GM19023 (cell line): ENCODE results near the gene IHH.

ENCODE experiments used
- ATAC-seq: cut with Tn5 transposase; IDR thresholded peaks from one replicate; pipeline ENCODE4 v1.9.1; 2021; ENCODE audit warnings: mild to moderate bottlenecking, moderate library complexity; ENCODE audit not compliant: unreplicated experiment

The IHH gene

GRCh38 chr2:219060821-219061791 is at the start of gene IHH:
Gene IHH (minus strand): TSS chr2:219060921. CDS start chr2:219060467, 454 bp downstream.
- ATAC-seq = no peak

DNA sequence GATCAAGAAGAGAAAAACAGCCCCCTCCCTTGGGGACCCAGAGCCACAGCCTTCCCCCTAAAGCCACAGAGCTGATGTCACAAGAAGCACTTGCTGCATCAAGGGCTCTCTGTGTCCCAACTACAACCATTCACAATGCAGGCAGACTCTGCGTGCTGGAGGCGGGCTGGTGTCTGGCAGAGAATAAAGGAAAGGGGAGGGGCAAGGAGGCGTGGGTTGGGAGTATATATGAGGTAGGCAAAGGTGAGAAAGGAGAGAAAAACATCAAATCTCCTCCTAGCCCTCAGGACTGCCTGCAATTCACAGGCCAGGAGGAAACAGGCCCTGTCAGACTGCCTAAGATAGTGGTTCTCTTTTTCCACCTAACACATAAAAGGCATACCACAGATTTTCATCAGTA is 48.8 kb upstream of the IHH start:
- ATAC-seq = no peak

- ATAC-seq = no peak
Observed at GRCh38 chr2:219107758-219108157, 47.0 kb upstream of the IHH start.

- ATAC-seq = no peak
Observed at GRCh38 chr2:219106251-219106650, 45.5 kb upstream of the IHH start.

GRCh38 chr2:219104107-219105035 is 43.6 kb upstream of the IHH start:
- no peak for ATAC-seq

GRCh38 chr2:219099329-219099728 is 38.6 kb upstream of the IHH start:
- ATAC-seq = no peak

GRCh38 chr2:219095406-219095935 is 34.8 kb upstream of the IHH start:
- ATAC-seq = no peak

GRCh38 chr2:219094171-219094570 is 33.5 kb upstream of the IHH start:
- no peak for ATAC-seq

DNA sequence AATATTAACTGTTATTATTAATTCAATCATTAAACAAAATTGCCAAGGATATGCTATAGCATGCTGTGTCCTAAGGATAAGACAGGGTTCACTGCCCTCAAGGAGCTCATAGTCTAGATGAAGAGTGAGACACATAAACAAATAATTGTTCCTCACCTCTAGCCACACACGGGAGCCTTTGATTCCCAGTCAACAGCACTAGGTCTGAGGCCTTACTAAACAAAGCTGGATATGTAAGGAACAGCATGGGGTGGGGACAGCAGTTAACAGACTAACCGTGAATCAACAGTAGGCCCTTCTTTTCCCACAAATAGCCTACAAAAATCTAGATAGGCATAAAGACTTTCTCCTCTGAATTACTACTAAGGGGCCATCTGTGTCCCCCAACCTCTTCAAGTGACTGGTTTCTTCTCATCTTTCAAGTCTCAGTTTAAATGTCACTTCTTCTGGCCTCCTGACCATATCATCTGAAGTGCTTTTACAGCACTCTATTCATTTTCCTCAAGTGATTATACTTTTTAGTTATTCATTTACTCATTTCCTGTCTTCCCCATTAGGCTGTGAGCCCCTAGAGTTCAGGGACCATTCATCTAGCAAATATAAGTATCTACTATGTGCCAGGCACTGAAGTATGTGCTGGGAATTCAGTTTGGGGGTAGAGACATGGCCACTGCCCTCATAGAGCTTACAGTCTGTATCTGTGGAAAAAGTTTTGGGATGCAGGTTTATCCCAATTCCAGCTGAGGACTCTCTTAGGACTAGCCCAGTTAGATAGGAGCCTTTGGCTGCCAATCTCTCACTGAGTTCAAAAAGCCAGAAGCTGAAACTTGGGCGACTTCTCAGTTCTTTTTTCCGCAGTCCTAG is 29.9 kb upstream of the IHH start:
- ATAC-seq = no peak

DNA sequence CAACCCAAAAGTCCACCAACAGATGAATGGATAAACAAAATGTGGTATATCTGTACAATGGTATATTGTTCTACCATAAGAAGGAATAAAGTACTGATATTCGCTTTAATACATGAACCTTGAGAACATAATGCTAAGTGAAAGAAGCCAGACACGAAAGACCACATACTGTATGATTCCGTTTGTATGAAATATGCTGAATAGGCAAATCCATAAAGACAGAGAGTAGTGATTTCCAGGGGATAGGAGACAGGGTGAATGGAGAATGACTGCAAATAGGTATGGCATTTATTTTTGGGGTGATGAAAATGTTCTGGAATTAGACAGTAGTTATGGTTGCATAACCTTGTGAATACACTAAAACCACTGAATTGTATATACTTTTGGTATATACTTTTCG is 28.6 kb upstream of the IHH start:
- no peak for ATAC-seq

DNA sequence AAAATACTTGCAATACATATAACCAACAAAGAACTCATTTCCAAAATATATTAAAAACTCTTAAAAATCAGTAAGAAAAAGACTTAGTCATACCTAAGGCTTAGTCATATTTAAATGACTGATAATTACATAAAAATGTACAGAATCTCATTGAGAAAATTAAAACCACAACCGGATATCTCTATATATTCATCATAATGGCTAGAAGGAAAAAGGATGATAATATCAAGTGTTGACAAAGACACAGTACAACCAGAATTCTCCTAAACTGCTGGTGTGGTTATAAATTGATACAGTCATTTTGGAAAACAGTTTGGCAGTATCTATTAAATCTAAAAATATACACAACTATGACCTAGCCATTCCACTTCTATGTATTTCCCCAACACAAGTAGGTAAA is 27.1 kb upstream of the IHH start:
- ATAC-seq = no peak

- ATAC-seq = no peak
Observed at GRCh38 chr2:219087361-219087760, 26.6 kb upstream of the IHH start.

- no peak for ATAC-seq
Observed at GRCh38 chr2:219086196-219086595, 25.5 kb upstream of the IHH start.

GRCh38 chr2:219084791-219085190 is 24.1 kb upstream of the IHH start:
- ATAC-seq = no peak

DNA sequence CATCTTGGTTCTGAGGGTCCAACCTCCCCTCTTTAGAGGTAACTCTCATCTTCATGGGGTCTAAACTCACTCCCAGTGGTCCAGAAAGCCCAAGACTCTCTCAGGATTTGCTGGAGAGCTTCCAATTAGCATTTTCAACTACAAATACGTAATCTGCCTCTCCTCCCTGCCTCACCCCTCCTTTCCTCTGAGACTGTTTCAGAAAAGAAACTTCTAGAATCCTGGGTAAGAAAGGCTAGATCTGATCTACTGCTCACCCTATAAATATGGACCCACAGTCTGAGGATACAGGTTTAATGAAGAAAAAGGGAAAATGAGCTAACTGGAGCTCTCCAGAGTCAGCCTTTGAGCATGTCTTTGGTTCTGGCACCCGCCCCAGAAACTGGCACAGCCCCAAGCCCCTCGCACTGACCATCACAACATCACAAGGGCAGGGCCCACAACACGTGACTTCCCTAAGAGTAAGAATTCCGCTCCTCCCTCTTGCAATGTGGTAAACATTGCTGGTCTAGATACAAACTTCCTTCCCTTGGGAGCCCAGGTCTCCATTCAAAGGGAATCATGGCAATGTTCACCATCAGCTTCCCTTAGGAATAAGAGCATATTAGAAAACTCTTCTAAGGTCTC is 21.7 kb upstream of the IHH start:
- no peak for ATAC-seq

- no peak for ATAC-seq
Observed at GRCh38 chr2:219081701-219082331, 21.1 kb upstream of the IHH start.

DNA sequence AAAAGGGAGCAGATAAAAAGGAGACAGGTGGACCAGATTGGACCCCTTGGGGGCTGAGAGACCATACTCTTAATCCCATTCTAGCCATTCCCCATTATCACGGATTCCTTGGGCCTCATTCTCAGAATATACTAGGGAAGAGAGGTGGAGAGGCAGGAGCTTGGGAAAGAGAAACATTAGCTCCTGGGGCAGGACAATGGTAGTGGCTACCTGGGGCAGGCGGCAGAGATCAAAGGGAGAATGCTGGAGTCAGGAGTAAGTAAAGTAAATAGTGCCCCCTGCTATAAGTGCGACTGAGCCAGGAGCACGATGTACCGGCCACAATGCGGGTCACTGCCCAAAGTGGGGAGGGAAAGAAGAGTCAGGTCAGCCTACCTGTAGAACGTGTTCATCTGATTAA is 20.4 kb upstream of the IHH start:
- ATAC-seq = no peak

DNA sequence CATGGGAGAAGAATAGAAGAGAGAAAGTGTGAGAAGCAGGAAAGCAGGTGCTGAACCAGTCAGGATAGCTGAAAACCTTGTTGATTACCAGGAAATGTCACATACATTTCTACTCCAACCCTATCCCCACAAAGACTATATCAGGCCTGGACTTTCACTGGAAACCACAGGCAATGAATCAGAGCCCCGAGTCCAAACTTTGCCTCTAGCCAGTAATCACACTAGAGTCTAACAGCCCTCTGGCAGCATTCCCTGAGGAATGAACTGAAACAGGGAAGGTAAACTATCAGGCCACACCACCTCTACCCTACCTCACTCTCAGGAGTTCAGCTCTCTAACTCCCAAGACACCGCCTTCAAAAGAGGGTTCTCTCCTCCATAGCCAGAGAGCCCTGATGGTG is 18.7 kb upstream of the IHH start:
- ATAC-seq = no peak

DNA sequence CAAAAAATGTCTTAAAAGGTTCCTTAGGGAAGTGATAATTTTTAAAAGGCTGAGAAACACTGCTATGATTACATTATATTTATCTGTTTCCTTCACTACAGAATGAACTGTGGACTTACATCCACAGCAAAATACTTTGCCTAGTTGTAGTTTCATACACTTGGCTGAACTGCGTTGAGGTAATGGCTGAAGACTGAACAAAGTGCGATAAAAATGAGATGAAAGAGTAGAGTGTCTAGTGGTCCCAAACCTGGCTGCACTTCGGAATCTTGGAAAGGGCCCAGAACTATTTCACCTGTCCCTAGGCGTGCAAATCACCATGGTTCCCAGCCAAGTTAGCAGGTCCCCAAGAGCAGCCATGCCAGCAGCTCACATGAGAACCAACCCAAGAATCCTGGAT is 18.2 kb upstream of the IHH start:
- no peak for ATAC-seq

- ATAC-seq = no peak
Observed at GRCh38 chr2:219078126-219078525, 17.4 kb upstream of the IHH start.
